Measurements from ENCODE around the gene MIEF1. TPM values are rescaled to one million over a fixed set of nuclear protein-coding genes. Genes with fewer than 3 reads are reported as not detected.
A peak's percentile ranks its signal among the peaks of the same experiment; 100 is the strongest.

The MIEF1 gene
- total and polyA plus RNA-seq, 2 of the 8 experiments (the other 6 are each of a cell fraction or from before 2014, with no cell fraction given) = 16.8 to 32.7 TPM

GRCh38 chr22:39453765-39454378 lies 48.2 kb upstream of the MIEF1 start:
- no peaks in the 10 kb centered on the region for H3K36me3 ChIP-seq (ENCODE audit: control insufficient read depth in 2 of 4, insufficient read depth in 4 of 4, low read length in 3 of 4)
- H2BK120ac ChIP-seq (replicated peaks; ENCODE audit: low read depth, low read length) = no peak overlapping the region
- peak overlapping the region; percentile 92; the same call in 1 of the 2 replicates for H2BK15ac ChIP-seq (ENCODE audit: low read length)
- H3K9me3 ChIP-seq (ENCODE audit: insufficient read depth in 2 of 2, low read depth in 1 of 2, low read length in 1 of 2) = no peaks in the 10 kb centered on the region
- peak overlapping the region; percentile 86; the same call in 1 of the 2 replicates for H2BK20ac ChIP-seq (ENCODE audit: low read length)
- DNase-seq (ENCODE audit: low read depth in 1 of 2, low spot score in 2 of 2) (no peak), FAIRE-seq (no peak)
- peaks cover 5 to 24% (median 18%) of the 10 kb centered on the region in 4 experiments; a peak in 6 of 7 replicates for H3K27me3 ChIP-seq (replicated peaks in 1 of 4; ENCODE audit: control insufficient read depth in 3 of 4, extremely low read depth in 1 of 4, insufficient read depth in 3 of 4, low read length in 3 of 4)
- no peak overlapping the region for H3K4me3 ChIP-seq (ENCODE audit: extremely low read depth in 1 of 4, insufficient read depth in 2 of 4, low read depth in 3 of 4, low read length in 4 of 4)
- H4K91ac ChIP-seq (replicated peaks; ENCODE audit: insufficient read length, low read length) = no peak overlapping the region
- TF ChIP-seq HDAC2 (IDR thresholded peaks at IDR 0.05; ENCODE audit: borderline replicate concordance in 1 of 2, low read depth in 2 of 2, low read length in 2 of 2) (0 out of 4 replicates have a peak, but pooled peaks of 1 of the 2 experiments have one; percentile 33), SP1 (IDR thresholded peaks at IDR 0.05; ENCODE audit: low read depth, low read length) (no peak), KDM1A (IDR thresholded peaks at IDR 0.05; ENCODE audit: borderline replicate concordance, low read length) (peak; percentile 96)
- no peak overlapping the region for H3K27ac ChIP-seq (ENCODE audit: low read depth, low read length)
- H3K4ac ChIP-seq (replicated peaks; ENCODE audit: insufficient read length, low read depth, low read length) = no peak overlapping the region
- H4K8ac ChIP-seq (ENCODE audit: extremely low read depth, insufficient read depth, low read length) = no peak overlapping the region
- peak overlapping the region in 1 of 2 experiments; percentile 39; a peak in 1 of 4 replicates for H3K4me2 ChIP-seq (ENCODE audit: insufficient read depth in 1 of 2, low read depth in 2 of 2, low read length in 2 of 2)
- no peaks in the 10 kb centered on the region; the same call in 1 of the 2 replicates for H3K79me1 ChIP-seq (ENCODE audit: low read depth, low read length)
- peak overlapping the region; percentile 84 for H3K18ac ChIP-seq (ENCODE audit: extremely low read depth, low read length)
- no peak overlapping the region for H3K23ac ChIP-seq (ENCODE audit: insufficient read length)
- H3K23me2 ChIP-seq (ENCODE audit: low read depth, low read length) = peaks cover 11% of the 10 kb centered on the region; the same call in 1 of the 2 replicates
- 76% methylated on average over 9 of the region's 9 CpGs; no CpG with 5 or more reads in 1 of the 2 experiments for WGBS, 2 experiments (ENCODE audit: extremely low coverage in 1 of 2, insufficient coverage in 1 of 2, insufficient read length in 1 of 2, insufficient replicate concordance in 2 of 2, low coverage in 1 of 2, low lambda C conversion rate in 2 of 2, missing lambda C conversion rate in 1 of 2)
- peak overlapping the region; percentile 78; the same call in 1 of the 2 replicates for H2BK5ac ChIP-seq (ENCODE audit: low read depth, low read length)
- H2BK12ac ChIP-seq (ENCODE audit: low read depth, low read length) = peak overlapping the region; percentile 95; the same call in 1 of the 2 replicates
- peaks cover 0 to 1% of the 10 kb centered on the region in 2 experiments for H4K20me1 ChIP-seq (replicated peaks in 1 of 2; ENCODE audit: control insufficient read depth in 1 of 2, insufficient read depth in 2 of 2, low read length in 2 of 2)
- peaks cover 0 to 30% (median 20%) of the 10 kb centered on the region in 4 experiments; a peak in 6 of 7 replicates for H3K4me1 ChIP-seq (replicated peaks in 1 of 4; ENCODE audit: control insufficient read depth in 3 of 4, insufficient read depth in 4 of 4, low read length in 3 of 4)
- POLR2A ChIA-PET (ENCODE audit: partially characterized antibody) = interaction anchor here (0.6 to 2.7 kb wide), 12 partner anchors 10 to 145 kb away, joined by 3 to 13 read pairs (median 4); partner anchors contain the start of gene RPL3
- no peak overlapping the region for H2AFZ ChIP-seq (ENCODE audit: low read length)
- no peak overlapping the region for H3K56ac ChIP-seq (replicated peaks; ENCODE audit: insufficient read length, low read depth, low read length)
- no peak overlapping the region for H4K5ac ChIP-seq (ENCODE audit: insufficient read length, low read depth, low read length)
- no peak overlapping the region for H3K9ac ChIP-seq (replicated peaks in 1 of 4; ENCODE audit: extremely low read depth in 1 of 4, low read depth in 3 of 4, low read length in 3 of 4)
- CTCF ChIA-PET (ENCODE audit: partially characterized antibody) = interaction anchor here (0.6 to 4.2 kb wide), 13 partner anchors 15 to 1347 kb away, joined by 3 to 19 read pairs (median 4); no protein-coding TSS in a partner anchor
- no peak overlapping the region for H3K14ac ChIP-seq (ENCODE audit: insufficient read length)
- peak overlapping the region; percentile 90; the same call in 1 of the 2 replicates for H2AK5ac ChIP-seq (ENCODE audit: low read depth, low read length)
- H3K79me2 ChIP-seq (ENCODE audit: control insufficient read depth in 1 of 2, insufficient read depth in 2 of 2, low read length in 2 of 2) = no peaks in the 10 kb centered on the region
